Hippocampal formation (tissue), 2 donors: ENCODE measurements around the gene ZBTB7C.

ENCODE experiments used
- DNase-seq, 2 donors: peaks; one replicate each; lab custom pipeline; 2025; lab: John Stamatoyannopoulos, UW

ZBTB7C gene

GRCh38 chr18:47995654-47996053, 413.5 kb downstream of the ZBTB7C start:
- DNase-seq: no peak

- no peak for DNase-seq
Observed at GRCh38 chr18:47993409-47993808, 415.8 kb downstream of the ZBTB7C start.

- DNase-seq: no peak
Observed at GRCh38 chr18:47992976-47993375, 416.2 kb downstream of the ZBTB7C start.

GRCh38 chr18:47992266-47992665, 416.9 kb downstream of the ZBTB7C start:
- DNase-seq: no peak

- no peak for DNase-seq
Observed at GRCh38 chr18:47990981-47991380, 418.2 kb downstream of the ZBTB7C start.

- DNase-seq: no peak
Observed at GRCh38 chr18:47987388-47987699, 421.8 kb downstream of the ZBTB7C start.

GRCh38 chr18:47986620-47987387, 422.4 kb downstream of the ZBTB7C start:
- no peak for DNase-seq

GRCh38 chr18:47985866-47986265, 423.3 kb downstream of the ZBTB7C start:
- no peak for DNase-seq

- no peak for DNase-seq
Observed at GRCh38 chr18:47984991-47985390, 424.2 kb downstream of the ZBTB7C start.

- DNase-seq: no peak
Observed at GRCh38 chr18:47983946-47984345, 425.2 kb downstream of the ZBTB7C start.

GRCh38 chr18:47983055-47983454, 426.1 kb downstream of the ZBTB7C start:
- DNase-seq: no peak

GRCh38 chr18:47981830-47982229, 427.4 kb downstream of the ZBTB7C start:
- no peak for DNase-seq

- no peak for DNase-seq
Observed at GRCh38 chr18:47981320-47981719, 427.9 kb downstream of the ZBTB7C start.

- DNase-seq: no peak
Observed at GRCh38 chr18:47979611-47980200, 429.5 kb downstream of the ZBTB7C start.

- no peak for DNase-seq
Observed at GRCh38 chr18:47978603-47979002, 430.6 kb downstream of the ZBTB7C start.

GRCh38 chr18:47978141-47978540, 431.0 kb downstream of the ZBTB7C start:
- no peak for DNase-seq
